Right ventricle myocardium superior (tissue), 1 donor: ENCODE results near the gene FAM124B. TPM values are rescaled to one million over a fixed set of nuclear protein-coding genes. Genes with fewer than 3 reads are reported as not detected.

Experiments used
- ATAC-seq: fragments of 200-7000 bp; cut with Tn5 transposase; one replicate; pipeline ENCODE4 v1.9.1; 2020; ENCODE audit warnings: mild to moderate bottlenecking; ENCODE audit not compliant: poor library complexity
- DNase-seq: peaks from one replicate; pipeline ENCODE4 v3.0.0-alpha.2; 2020
- intact Hi-C: fragments of 100-400 bp; cut with DNase I; formaldehyde crosslinking; loops from one replicate; pipeline ENCODE4 v1.11.2; 2022
- long read RNA-seq: library from polyadenylated mRNA; unstranded; transcript quantifications from one replicate; pipeline ENCODE4 v2.0.0, GENCODE V29; 2021
- total RNA-seq: library from RNA; stranded (reverse); fragmentation: NEBNext Ultra II Directional; extraction: Animal tissue kit (Norgen Biotek cat#: 25700); gene quantifications from one replicate; pipeline ENCODE4 v1.2.1, GENCODE V29; 2021
- donor health status: DM: no; HTN: yes; CAD: no; lungs with severe emphysema.

Gene FAM124B, protein sequence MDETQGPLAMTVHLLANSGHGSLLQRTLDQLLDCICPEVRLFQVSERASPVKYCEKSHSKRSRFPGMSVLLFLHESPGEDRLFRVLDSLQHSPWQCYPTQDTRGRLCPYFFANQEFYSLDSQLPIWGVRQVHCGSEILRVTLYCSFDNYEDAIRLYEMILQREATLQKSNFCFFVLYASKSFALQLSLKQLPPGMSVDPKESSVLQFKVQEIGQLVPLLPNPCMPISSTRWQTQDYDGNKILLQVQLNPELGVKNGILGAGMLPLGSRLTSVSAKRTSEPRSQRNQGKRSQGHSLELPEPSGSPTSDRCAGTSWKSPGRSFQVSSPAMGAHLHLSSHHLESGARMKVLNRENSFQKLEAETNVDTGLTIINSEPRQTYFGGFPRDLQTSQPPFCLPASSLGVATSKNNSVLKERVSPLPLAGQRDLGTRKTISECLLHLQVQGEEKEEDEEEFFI
- 1.00 TPM for total RNA-seq
- long read RNA-seq, partial matches to known transcripts = 0 of 7 reads
- long read RNA-seq, other reads (novel, unspliced or antisense) = 1 of 7 reads

GRCh38 chr2:224401641-224402342, at the start of gene FAM124B:
Gene FAM124B (minus strand): TSS chr2:224402107. CDS start chr2:224401768, 339 bp downstream.
- DNase-seq (peak; percentile 75), ATAC-seq (peak; percentile 88)
- intact Hi-C loops = no loop called here

DNA sequence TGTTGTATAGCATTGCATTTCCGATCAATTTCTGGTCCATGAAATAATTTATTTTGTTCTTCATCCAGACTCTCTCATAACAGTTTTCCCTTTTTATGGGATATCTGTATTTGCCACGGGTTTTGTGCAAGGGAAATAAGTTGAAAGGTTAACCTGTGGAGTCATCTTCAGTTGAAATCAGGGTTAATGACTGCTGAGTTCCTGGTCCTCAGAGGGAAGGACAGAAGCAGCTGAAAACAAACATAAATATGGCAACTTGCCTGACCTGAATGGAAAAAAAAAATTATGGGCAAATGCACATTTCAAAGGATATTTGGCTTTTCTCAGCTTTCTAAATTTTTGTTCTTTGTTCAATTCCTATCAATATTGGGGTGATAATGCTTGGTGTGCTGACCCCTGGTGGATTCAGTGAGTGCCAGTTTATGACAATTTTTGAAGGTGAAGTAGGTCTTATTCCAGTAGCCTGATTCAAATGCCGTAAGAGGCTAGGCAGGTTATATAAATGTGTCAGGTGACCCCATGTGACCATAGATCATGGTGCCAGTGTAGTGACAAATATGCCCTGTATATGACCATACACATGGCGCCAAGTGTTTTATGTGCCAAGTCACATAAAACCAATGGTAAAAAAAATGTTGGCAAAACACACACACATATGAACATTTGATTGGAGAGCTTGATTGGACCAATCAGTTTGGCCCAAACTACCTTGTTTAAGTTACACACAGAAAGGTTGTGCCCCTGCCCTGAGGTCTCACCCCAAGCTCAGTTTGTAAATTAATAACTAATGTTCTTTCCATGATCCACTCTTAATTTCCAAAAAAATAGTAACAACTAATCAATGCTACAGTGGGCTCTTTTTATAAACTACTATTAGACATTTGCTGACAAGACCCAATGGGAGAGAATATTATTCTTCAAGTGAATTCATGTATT, 47.6 kb upstream of the FAM124B start:
- no peak for DNase-seq
- no peak for ATAC-seq
- intact Hi-C loops = no loop called here

DNA sequence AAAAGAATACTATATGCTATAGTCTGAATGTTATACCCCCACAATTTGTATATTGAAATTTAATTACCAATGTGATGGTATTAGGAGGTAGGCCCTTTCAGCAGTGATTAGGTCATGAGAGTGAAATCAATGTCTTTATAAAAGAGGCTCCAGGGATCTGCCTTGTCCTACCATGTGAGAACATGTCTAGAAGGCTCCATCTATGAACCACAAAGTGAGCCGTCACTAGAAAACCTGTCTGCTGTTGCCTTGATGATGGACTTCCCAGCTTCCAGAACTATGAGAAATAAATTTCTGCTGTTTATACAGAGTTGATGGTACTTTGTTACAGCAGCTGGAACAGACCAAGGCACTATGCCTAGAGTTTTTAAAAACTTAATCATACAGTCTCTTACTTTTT, 46.3 kb upstream of the FAM124B start:
- intact Hi-C loops = no loop called here
- ATAC-seq (no peak), DNase-seq (no peak)

DNA sequence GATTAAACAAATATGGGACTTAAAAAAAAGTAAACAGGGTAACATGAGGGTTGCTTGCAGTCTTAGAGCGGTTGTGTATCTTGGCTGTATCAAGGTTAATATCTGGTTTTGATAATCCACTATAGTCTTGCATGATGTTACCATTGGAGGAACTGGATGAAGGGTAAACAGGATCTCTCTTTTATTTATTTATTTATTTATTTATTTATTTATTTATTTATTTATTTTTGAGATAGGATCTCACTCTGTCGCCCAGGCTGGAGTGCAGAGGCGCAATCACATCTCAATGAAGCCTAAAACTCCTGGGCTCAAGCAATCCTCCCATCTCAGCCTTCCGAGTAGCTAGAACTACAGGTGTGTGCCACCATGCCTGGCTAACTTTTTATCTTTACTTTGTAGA, 42.9 kb upstream of the FAM124B start:
- ATAC-seq (no peak), DNase-seq (no peak)
- intact Hi-C loops = no loop called here

GRCh38 chr2:224444021-224444420, 42.1 kb upstream of the FAM124B start:
- ATAC-seq (no peak), DNase-seq (no peak)
- intact Hi-C loops = no loop called here

DNA sequence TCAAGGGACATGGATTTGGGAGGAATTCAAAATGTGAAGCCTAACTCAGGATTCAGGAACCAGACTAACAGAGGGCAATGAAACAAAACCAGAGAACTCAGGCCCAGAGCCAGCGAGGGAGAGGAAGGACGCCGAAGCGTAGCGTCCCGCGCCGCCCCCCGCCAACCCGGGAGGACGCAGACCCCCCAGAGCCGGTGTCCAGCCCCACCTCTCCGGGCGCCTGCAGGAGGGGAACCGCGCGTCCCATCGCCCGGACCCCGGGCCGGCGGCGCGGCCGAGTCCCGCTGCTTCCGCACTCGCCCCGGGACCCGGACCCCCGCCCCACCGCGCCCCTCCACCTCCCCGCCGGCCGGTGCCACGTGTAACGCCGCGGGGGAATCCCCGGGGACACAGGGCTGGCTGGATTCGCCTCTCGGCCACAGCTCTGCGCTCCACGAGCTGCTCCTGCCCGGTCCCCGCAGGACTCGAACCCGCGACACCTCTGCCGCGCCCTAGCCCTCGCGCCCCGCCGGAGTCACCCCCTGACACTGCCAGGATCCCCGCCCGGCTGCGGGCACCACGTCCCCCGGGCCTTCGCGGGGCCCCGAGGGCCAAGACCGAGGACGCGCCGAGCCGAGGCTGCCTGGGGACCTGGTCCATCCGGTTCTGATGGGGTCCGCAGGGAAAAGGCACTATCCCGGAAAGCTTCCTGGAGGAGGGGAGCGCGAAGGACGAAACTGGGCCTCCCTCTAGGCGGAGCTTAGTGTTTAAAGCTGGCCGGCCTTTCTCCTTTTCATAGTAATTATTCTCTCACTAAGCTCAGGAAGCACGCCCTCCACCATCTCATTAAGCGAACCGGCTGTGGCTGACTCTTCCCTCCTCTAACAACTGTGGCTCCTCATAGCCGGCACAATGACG, 40.4 kb upstream of the FAM124B start:
- DNase-seq (peak; percentile 49), ATAC-seq (peak; percentile 53)
- intact Hi-C loops = no loop called here

- intact Hi-C loops = no loop called here
- DNase-seq = no peak
- no peak for ATAC-seq
Measured at GRCh38 chr2:224440988-224441387, 39.1 kb upstream of the FAM124B start.

GRCh38 chr2:224438726-224439125, 36.8 kb upstream of the FAM124B start:
- DNase-seq (no peak), ATAC-seq (no peak)
- intact Hi-C loops = no loop called here

DNA sequence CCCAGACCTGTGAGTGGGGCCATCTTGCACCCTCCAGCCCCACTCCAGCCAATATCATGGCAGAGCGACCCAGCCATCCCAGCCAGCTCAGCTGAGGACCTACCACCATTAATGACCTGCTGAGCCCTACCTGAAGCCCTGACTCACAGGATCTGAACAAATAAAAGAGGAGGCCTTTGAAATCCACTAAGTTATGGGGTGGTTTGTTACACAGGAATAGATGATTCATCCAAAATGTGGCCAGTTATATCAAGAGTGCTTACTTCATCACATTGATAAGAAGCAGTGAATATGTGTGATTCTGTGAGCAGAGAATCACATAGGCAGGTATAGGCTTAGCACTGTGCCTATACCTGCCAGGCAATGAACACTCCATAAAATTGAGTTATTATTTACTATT, 34.7 kb upstream of the FAM124B start:
- DNase-seq = no peak
- ATAC-seq = no peak
- intact Hi-C loops = no loop called here

GRCh38 chr2:224434618-224435017, 32.7 kb upstream of the FAM124B start:
- no peak for DNase-seq
- no peak for ATAC-seq
- intact Hi-C loops = no loop called here

- ATAC-seq (no peak), DNase-seq (no peak)
- intact Hi-C loops = no loop called here
Measured at GRCh38 chr2:224433442-224433841, 31.5 kb upstream of the FAM124B start.

DNA sequence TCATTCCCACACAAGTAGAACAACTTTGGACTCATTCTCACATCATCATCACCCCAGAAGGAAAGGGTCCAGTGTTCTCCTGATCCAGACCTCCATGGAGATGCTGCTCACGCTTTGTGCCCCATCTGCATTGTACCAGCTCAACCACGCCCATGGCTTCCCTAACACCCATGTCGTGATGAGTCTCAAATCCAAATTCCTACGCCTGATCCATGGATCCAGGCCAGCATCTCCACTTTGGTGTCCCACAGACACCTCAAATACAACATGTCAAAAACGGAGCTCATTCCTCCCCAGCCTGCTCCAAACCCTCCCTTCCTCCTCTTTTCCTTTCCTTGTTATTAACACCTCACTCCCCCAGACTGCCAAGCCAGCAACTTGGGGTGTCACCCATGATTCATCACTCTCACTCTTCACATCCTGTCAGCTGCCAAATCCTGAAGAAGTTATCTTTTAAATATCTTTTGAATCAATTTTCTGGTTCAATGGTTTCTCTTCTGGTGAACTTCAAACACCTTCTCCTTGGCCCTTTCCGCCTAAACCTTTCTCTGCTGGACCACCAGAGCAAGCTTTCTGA, 30.2 kb upstream of the FAM124B start:
- DNase-seq (no peak), ATAC-seq (no peak)

DNA sequence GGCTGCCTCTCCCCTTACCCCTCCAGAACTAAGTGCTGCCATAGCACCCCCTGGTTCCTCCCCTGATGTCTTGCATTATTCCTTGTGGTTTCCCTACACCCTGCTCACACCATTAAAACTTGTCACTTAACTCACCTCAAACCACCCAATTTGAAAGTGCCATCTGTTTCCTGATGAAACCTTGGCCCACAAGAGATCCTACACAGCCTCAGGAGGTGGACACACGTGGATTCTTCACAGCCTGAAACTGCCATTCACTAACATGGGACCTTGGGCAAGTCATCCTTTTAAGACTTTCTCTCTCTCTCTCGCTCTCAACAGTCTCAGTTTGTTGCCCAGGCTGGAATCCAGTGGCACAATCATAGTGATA, 27.5 kb upstream of the FAM124B start:
- intact Hi-C loops = no loop called here
- ATAC-seq (no peak), DNase-seq (no peak)

More for the DNA sequence above, 30.2 kb upstream of the FAM124B start:
- intact Hi-C loops = no loop called here

GRCh38 chr2:224428787-224429440, 27.0 kb upstream of the FAM124B start:
- intact Hi-C loops = no loop called here
- DNase-seq = no peak

GRCh38 chr2:224427471-224427870, 25.6 kb upstream of the FAM124B start:
- intact Hi-C loops = no loop called here
- ATAC-seq (no peak), DNase-seq (no peak)

More at GRCh38 chr2:224428787-224429440, 27.0 kb upstream of the FAM124B start:
- ATAC-seq = no peak

DNA sequence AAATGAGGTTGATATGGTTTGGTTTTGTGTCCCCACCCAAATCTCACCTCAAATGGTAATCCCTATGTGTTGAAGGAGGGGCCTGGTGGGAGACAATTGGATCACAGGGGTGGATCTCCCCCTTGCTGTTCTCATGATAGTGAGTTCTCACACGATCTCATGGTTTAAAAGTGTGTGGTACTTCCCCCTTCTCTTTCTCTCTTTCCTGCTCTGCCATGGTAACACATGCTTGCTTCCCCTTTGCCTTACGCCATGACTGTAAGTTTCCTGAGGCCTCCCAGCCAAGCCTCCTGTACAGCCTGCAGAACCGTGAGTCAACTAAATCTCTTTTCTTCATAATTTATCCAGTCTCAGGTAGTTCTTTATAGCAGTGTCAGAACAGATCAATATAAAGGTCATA, 24.7 kb upstream of the FAM124B start:
- DNase-seq = no peak

DNA sequence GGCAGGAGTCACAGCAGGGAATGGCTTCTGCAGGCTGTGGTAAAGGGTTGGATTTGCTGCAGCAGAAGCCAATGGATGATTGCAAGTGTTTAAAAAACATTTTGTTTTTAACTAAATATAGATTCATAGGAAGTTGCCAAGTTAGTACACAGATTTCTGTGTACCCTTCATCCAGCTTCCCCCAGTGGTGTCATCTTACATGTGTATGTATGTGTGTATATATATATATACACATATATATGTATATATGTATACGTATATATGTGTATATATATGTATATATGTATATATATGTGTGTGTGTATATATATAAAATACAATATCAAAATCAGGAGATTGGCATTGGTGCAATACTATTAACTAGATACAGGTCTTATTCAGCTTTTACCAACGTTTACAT, 19.2 kb upstream of the FAM124B start:
- intact Hi-C loops = no loop called here
- ATAC-seq = no peak
- no peak for DNase-seq

More for the DNA sequence above, 24.7 kb upstream of the FAM124B start:
- no peak for ATAC-seq
- intact Hi-C loops = no loop called here
